SU-DHL-6 (cell line): ENCODE measurements around the gene CFAP65.

Source experiments
- H2AFZ ChIP-seq: fragments of 200-600 bp; sonication (generic); 2 replicates; pipeline ENCODE4 v1.6.1; 2014; ENCODE audit warnings: low read depth, mild to moderate bottlenecking, moderate library complexity, mixed read lengths, antibody characterized with exemption, low read length; ENCODE audit not compliant: severe bottlenecking
- H3F3A ChIP-seq: fragments of 200-600 bp; shearing (Covaris generic); 2 replicates; pipeline ENCODE4 v1.6.0; 2016; ENCODE audit warnings: antibody characterized with exemption, mild to moderate bottlenecking; ENCODE audit not compliant: insufficient read depth
- H3K27ac ChIP-seq: fragments of 200-600 bp; sonication (generic); 2 replicates; pipeline ENCODE4 v1.5.1; 2016; ENCODE audit warnings: low read depth, mild to moderate bottlenecking, low read length, moderate library complexity, mixed read lengths
- H3K27me3 ChIP-seq: fragments of 200-600 bp; sonication (generic), shearing (Covaris generic); 2 replicates; pipeline ENCODE4 v1.6.0; 2014; ENCODE audit warnings: mild to moderate bottlenecking, low read length
- H3K36me3 ChIP-seq: fragments of 200-600 bp; sonication (generic); 2 replicates; pipeline ENCODE4 v1.6.1; 2014; ENCODE audit warnings: mild to moderate bottlenecking, low read length, mixed read lengths
- H3K4me2 ChIP-seq: fragments of 300-600, 200-600 bp; shearing (Covaris generic), sonication (generic); 2 replicates; pipeline ENCODE4 v1.6.0; 2014; ENCODE audit warnings: low read length, low read depth, mild to moderate bottlenecking; ENCODE audit not compliant: poor library complexity, severe bottlenecking
- H3K4me3 ChIP-seq: fragments of 200-600 bp; sonication (generic); 2 replicates; pipeline ENCODE4 v1.5.1; 2014; ENCODE audit warnings: antibody characterized with exemption, low read length, mild to moderate bottlenecking, mixed read lengths; ENCODE audit not compliant: insufficient read depth, poor library complexity, severe bottlenecking
- H3K79me2 ChIP-seq: fragments of 200-600 bp; sonication (generic); 2 replicates; pipeline ENCODE4 v1.6.1; 2014; ENCODE audit warnings: mild to moderate bottlenecking, low read length, moderate library complexity; ENCODE audit not compliant: insufficient read depth
- H3K9ac ChIP-seq: fragments of 200-600 bp; sonication (generic); 2 replicates; pipeline ENCODE4 v1.7.0; 2014; ENCODE audit warnings: mild to moderate bottlenecking, low read length
- H3K9me2 ChIP-seq: fragments of 200-600 bp; sonication (generic); replicated peaks from 2 replicates; pipeline ENCODE4 v1.6.1; 2014; ENCODE audit warnings: low read length; ENCODE audit not compliant: insufficient read depth
- H3K9me3 ChIP-seq: fragments of 200-600 bp; sonication (generic); 2 replicates; pipeline ENCODE4 v1.6.1; 2014; ENCODE audit warnings: low read length, mixed read lengths; ENCODE audit not compliant: insufficient read depth
- H4K20me1 ChIP-seq: fragments of 200-600 bp; sonication (generic); 2 replicates; pipeline ENCODE4 v1.6.1; 2014; ENCODE audit warnings: low read depth, mild to moderate bottlenecking, antibody characterized with exemption, low read length, moderate library complexity, mixed read lengths
- EZH2phosphoT487 ChIP-seq: fragments of 200-600 bp; sonication (generic), shearing (Covaris generic); conservative IDR thresholded peaks from 2 replicates; pipeline ENCODE4 v1.6.1; 2018; ENCODE audit warnings: mild to moderate bottlenecking, antibody characterized with exemption, low read length, moderate library complexity, mixed read lengths
- TF ChIP-seq, protein P1 (sequence below): fragments of 200-600 bp; sonication (generic); IDR thresholded peaks from one replicate; pipeline ENCODE4 v1.5.1; 2017; ENCODE audit warnings: antibody characterized with exemption, mild to moderate bottlenecking, low read length, moderate library complexity; ENCODE audit not compliant: insufficient read depth, poor library complexity, severe bottlenecking

Gene CFAP65

GRCh38 chr2:218960309-218961165, 80.8 kb downstream of the CFAP65 start:
- no peaks in the 10 kb centered on the region for H3K27me3 ChIP-seq
- H4K20me1 ChIP-seq, result no peaks in the 10 kb centered on the region
- no peak overlapping the region for H3K4me2 ChIP-seq
- no peaks in the 10 kb centered on the region for H3F3A ChIP-seq
- H3K9me2 ChIP-seq, result no peaks in the 10 kb centered on the region
- H3K9ac ChIP-seq, result no peak overlapping the region
- TF ChIP-seq EZH2phosphoT487, result no peak
- TF ChIP-seq, protein P1, sequence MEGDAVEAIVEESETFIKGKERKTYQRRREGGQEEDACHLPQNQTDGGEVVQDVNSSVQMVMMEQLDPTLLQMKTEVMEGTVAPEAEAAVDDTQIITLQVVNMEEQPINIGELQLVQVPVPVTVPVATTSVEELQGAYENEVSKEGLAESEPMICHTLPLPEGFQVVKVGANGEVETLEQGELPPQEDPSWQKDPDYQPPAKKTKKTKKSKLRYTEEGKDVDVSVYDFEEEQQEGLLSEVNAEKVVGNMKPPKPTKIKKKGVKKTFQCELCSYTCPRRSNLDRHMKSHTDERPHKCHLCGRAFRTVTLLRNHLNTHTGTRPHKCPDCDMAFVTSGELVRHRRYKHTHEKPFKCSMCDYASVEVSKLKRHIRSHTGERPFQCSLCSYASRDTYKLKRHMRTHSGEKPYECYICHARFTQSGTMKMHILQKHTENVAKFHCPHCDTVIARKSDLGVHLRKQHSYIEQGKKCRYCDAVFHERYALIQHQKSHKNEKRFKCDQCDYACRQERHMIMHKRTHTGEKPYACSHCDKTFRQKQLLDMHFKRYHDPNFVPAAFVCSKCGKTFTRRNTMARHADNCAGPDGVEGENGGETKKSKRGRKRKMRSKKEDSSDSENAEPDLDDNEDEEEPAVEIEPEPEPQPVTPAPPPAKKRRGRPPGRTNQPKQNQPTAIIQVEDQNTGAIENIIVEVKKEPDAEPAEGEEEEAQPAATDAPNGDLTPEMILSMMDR, result no peak
- no peaks in the 10 kb centered on the region for H3K36me3 ChIP-seq
- no peak overlapping the region for H3K27ac ChIP-seq
- no peak overlapping the region for H2AFZ ChIP-seq
- no peaks in the 10 kb centered on the region for H3K79me2 ChIP-seq
- no peaks in the 10 kb centered on the region for H3K9me3 ChIP-seq
- H3K4me3 ChIP-seq, result no peak overlapping the region

DNA sequence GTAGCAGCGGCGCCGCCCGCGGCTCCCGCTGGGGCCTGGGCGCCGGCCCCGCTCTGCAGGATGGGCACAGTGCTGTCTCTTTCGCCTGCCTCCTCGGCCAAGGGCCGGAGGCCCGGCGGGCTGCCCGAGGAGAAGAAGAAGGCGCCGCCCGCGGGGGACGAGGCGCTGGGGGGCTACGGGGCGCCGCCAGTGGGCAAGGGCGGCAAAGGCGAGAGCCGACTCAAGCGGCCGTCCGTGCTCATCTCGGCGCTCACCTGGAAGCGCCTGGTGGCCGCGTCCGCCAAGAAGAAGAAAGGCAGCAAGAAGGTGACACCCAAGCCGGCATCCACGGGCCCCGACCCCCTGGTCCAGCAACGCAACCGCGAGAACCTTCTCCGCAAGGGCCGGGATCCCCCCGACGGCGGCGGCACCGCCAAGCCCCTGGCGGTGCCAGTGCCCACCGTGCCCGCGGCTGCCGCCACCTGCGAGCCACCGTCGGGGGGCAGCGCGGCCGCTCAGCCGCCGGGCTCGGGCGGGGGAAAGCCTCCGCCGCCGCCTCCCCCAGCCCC, 81.5 kb downstream of the CFAP65 start:
- Histone ChIP-seq H2AFZ (peak overlapping the region; percentile 90), H3K79me2 (no peaks in the 10 kb centered on the region), H3F3A (no peaks in the 10 kb centered on the region), H3K4me3 (peak overlapping the region; percentile 63), H4K20me1 (no peaks in the 10 kb centered on the region), H3K9me2 (no peaks in the 10 kb centered on the region), H3K27ac (no peak overlapping the region), H3K4me2 (peak overlapping the region; percentile 50), H3K27me3 (no peaks in the 10 kb centered on the region), H3K9ac (peak overlapping the region; percentile 58), H3K36me3 (no peaks in the 10 kb centered on the region), H3K9me3 (no peaks in the 10 kb centered on the region)
- TF ChIP-seq EZH2phosphoT487, result no peak
- TF ChIP-seq, protein P1, result no peak

GRCh38 chr2:218959141-218959731, 82.1 kb downstream of the CFAP65 start, which contains the start of gene CDK5R2:
Gene CDK5R2, plus strand, starts transcription at chr2:218959666. Its CDS starts 155 bp downstream, at chr2:218959821.
- TF ChIP-seq, protein P1, result no peak
- no peak for TF ChIP-seq EZH2phosphoT487
- Histone ChIP-seq H4K20me1 (no peaks in the 10 kb centered on the region), H3K27ac (no peak within 1 kb of the TSS), H3K9me2 (no peaks in the 10 kb centered on the region), H3F3A (no peaks in the 10 kb centered on the region), H3K9me3 (no peaks in the 10 kb centered on the region), H3K79me2 (no peaks in the 10 kb centered on the region), H3K9ac (peak within 1 kb of the TSS; percentile 58), H2AFZ (peak within 1 kb of the TSS; percentile 90), H3K4me3 (peak within 1 kb of the TSS; percentile 63), H3K27me3 (no peaks in the 10 kb centered on the region), H3K36me3 (no peaks in the 10 kb centered on the region), H3K4me2 (peak within 1 kb of the TSS; percentile 50)
